Stimulated activated effector memory CD8-positive, alpha-beta T cell treated with anti-CD3 and anti-CD28 coated beads, Interleukin-12 subunit alpha, Interleukin-12 subunit beta, amount 100 ng/mL, for 72 hours (primary cell): Measurements from ENCODE around the gene SLC6A14.

ENCODE experiments used
- ATAC-seq: fragments of 150-1000 bp; cut with Tn5 transposase; 2 replicates; pipeline ENCODE4 v1.10.0; 2021
- DNase-seq, 2 donors: peaks; one replicate each; pipeline ENCODE4 v3.0.0; 2021 to 2022; ENCODE audit warnings: low spot score in 2 of 2
- H3K27ac Mint-ChIP-seq: one replicate; pipeline ENCODE4 v1.8.0; 2022; ENCODE audit warnings: mild to moderate bottlenecking, mixed read lengths
- H3K36me3 Mint-ChIP-seq: one replicate; pipeline ENCODE4 v1.8.0; 2022; ENCODE audit warnings: mild to moderate bottlenecking, mixed read lengths
- H3K4me1 Mint-ChIP-seq: one replicate; pipeline ENCODE4 v1.8.0; 2022; ENCODE audit warnings: mixed read lengths
- H3K4me3 Mint-ChIP-seq: one replicate; pipeline ENCODE4 v1.8.0; 2022; ENCODE audit warnings: mild to moderate bottlenecking, mixed read lengths
- H3K9me3 Mint-ChIP-seq: one replicate; pipeline ENCODE4 v1.8.0; 2022; ENCODE audit warnings: mixed read lengths

SLC6A14 gene, protein sequence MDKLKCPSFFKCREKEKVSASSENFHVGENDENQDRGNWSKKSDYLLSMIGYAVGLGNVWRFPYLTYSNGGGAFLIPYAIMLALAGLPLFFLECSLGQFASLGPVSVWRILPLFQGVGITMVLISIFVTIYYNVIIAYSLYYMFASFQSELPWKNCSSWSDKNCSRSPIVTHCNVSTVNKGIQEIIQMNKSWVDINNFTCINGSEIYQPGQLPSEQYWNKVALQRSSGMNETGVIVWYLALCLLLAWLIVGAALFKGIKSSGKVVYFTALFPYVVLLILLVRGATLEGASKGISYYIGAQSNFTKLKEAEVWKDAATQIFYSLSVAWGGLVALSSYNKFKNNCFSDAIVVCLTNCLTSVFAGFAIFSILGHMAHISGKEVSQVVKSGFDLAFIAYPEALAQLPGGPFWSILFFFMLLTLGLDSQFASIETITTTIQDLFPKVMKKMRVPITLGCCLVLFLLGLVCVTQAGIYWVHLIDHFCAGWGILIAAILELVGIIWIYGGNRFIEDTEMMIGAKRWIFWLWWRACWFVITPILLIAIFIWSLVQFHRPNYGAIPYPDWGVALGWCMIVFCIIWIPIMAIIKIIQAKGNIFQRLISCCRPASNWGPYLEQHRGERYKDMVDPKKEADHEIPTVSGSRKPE

DNA sequence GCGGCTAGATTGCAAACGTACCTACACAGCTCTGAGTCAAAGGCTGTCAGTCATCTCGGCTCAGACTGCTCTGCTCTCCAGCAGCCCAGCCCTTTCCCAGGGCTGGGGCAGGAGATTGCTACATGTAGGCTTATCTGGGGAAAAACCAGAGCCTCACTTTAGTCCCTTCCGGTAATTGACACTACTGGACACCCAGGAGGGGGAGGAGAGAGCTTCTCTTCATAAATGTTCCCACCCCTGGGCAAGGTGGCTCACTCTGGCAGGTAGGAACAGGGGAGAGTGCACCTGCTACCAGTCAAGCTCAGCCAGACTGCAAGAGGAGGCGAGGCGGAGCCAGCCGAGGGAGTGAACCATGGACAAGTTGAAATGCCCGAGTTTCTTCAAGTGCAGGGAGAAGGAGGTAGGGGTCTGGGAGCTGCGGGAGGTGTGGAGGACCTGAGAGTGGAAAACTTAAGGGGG is at the start of gene SLC6A14:
Gene SLC6A14 (plus strand): TSS at position 249 of the 459 bp plus-strand sequence. CDS start 104 bp downstream, at position 353.
- Mint-ChIP-seq H3K4me1 (no peaks in the 10 kb centered on the region), H3K4me3 (no peak within 1 kb of the TSS), H3K36me3 (no peaks in the 10 kb centered on the region), H3K9me3 (peaks cover 9% of the 10 kb centered on the region), H3K27ac (no peak within 1 kb of the TSS)
- DNase-seq, result no peak
- ATAC-seq, result no peak

DNA sequence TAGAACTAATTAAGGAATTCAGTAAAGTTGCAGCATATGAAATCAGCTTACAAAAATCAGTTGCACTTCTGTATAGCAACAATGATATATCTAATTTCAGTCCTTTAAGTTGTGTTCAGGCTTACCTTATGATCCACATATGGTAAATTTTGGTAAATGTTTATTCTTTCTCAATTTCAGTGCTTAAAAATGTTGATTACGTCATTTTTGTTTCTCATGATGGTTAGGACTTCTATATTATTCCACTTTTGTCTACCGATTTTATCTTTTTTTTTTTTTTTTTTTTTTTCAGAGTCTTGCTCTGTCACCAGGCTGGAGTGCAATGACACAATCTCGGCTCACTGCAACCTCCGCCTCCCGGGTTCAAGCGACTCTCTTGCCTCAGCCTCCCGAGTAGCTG is 40.7 kb upstream of the SLC6A14 start:
- Mint-ChIP-seq H3K9me3 (peaks cover 2% of the 10 kb centered on the region), H3K27ac (no peak overlapping the region), H3K4me3 (no peak overlapping the region), H3K4me1 (no peaks in the 10 kb centered on the region), H3K36me3 (no peaks in the 10 kb centered on the region)
- ATAC-seq (no peak), DNase-seq (no peak)

DNA sequence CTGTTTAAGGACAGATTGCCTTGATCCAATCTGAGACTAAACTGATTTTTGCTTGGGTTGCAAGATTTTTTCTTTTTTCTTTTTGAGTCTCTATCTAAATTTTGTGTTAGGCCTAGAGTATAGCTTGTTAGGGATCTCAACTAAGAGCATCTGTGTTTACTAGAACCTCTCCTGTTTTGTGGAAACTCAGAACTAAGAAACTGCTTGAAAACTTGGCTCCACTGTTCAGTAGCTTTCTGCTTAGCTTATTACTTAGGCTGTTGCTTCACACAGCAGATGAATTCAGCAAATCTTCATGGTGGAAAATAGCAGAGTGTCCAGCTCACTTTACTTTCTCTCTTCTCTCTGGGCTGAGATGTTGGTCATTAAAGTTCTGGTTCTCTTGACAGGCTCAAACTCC is 36.7 kb upstream of the SLC6A14 start:
- Mint-ChIP-seq H3K27ac (no peak overlapping the region), H3K4me3 (no peak overlapping the region), H3K9me3 (peaks cover 5% of the 10 kb centered on the region), H3K36me3 (no peaks in the 10 kb centered on the region), H3K4me1 (no peaks in the 10 kb centered on the region)
- DNase-seq (no peak), ATAC-seq (no peak)

DNA sequence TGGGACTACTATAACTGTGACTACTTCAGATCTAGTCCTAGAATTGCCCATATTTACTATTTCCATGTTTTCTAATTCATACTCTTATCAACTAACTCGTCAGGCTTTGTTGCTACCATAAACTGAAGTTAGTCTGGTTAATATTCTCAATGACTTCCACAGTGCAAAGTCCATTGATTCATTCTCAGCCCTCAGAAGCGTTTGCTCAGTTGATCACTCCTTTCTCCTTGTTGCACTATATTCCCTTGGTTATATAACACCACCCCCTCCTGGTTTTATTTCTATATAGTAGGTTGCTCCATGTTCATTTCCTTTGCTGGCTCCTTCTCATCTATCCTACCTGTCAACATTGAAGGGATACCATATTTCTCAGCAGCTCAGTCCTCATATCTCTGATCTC is 27.2 kb upstream of the SLC6A14 start:
- no peak for ATAC-seq
- H3K36me3 Mint-ChIP-seq, result no peaks in the 10 kb centered on the region
- H3K9me3 Mint-ChIP-seq, result peaks cover 6% of the 10 kb centered on the region
- no peak overlapping the region for H3K27ac Mint-ChIP-seq
- no peak for DNase-seq
- no peaks in the 10 kb centered on the region for H3K4me1 Mint-ChIP-seq
- no peak overlapping the region for H3K4me3 Mint-ChIP-seq

DNA sequence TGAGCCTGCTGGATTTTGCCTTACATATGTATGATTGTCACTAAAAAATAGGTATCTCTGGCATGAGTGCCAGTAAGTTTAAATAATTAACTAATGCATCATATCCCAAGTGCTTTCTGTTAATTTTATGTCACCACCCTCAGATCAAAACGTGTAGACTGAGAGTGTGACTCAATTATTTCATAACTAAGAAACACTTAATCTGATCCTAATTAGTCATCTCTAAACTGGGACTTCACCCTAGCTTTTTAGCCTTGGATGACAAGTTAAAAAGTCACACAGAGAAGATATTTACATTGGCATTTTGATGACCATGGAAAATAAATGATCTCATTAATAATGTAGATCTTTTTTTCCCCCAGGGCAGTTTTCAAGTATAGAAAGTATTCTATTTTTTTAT is 23.1 kb upstream of the SLC6A14 start:
- H3K4me3 Mint-ChIP-seq, result no peak overlapping the region
- no peak overlapping the region for H3K27ac Mint-ChIP-seq
- H3K4me1 Mint-ChIP-seq, result no peaks in the 10 kb centered on the region
- DNase-seq (no peak), ATAC-seq (no peak)
- H3K9me3 Mint-ChIP-seq, result no peaks in the 10 kb centered on the region
- H3K36me3 Mint-ChIP-seq, result no peaks in the 10 kb centered on the region

DNA sequence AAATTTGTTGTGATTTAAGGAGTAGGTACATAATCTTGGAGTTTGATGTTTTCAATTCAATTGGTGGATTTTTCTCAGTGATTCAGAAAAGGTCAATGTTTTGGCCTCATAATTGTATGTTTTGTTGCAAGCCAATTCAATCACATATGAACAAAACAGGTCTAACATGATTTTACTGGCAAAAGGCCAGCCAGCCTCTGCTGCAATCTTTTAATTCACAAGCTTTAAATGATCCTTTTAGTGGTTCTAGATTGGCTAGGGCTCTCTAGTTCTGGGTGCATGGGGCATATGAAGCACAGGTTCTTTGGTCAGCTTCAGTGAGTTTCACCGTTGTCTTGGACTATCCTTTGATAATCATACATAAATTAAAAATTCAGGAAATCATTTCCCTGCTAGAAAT is 19.2 kb upstream of the SLC6A14 start:
- no peak for DNase-seq
- H3K4me3 Mint-ChIP-seq, result no peak overlapping the region
- ATAC-seq, result no peak
- H3K36me3 Mint-ChIP-seq, result no peaks in the 10 kb centered on the region
- no peaks in the 10 kb centered on the region for H3K4me1 Mint-ChIP-seq
- H3K9me3 Mint-ChIP-seq, result no peaks in the 10 kb centered on the region
- H3K27ac Mint-ChIP-seq, result no peak overlapping the region

DNA sequence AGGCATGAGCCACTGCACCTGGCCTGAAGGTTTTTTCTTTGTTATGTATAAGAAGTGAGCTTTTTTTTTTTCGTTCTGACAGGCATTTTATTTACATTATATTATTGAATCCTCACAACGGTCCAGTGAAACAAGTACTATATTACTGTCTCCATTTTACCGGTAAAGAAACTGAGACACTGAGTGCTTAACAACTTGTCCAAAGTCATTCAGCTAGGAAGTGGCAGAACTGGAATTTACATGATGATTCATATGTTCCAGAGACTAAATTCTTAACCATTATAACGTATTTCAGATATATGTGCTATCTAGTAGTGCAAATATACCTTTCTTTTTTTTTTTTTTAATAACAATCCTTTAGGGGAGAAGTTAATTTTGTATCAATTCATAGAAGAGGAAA is 18.4 kb upstream of the SLC6A14 start:
- ATAC-seq, result no peak
- Mint-ChIP-seq H3K4me3 (no peak overlapping the region), H3K4me1 (no peaks in the 10 kb centered on the region), H3K36me3 (no peaks in the 10 kb centered on the region), H3K9me3 (no peaks in the 10 kb centered on the region), H3K27ac (no peak overlapping the region)
- DNase-seq, result no peak

DNA sequence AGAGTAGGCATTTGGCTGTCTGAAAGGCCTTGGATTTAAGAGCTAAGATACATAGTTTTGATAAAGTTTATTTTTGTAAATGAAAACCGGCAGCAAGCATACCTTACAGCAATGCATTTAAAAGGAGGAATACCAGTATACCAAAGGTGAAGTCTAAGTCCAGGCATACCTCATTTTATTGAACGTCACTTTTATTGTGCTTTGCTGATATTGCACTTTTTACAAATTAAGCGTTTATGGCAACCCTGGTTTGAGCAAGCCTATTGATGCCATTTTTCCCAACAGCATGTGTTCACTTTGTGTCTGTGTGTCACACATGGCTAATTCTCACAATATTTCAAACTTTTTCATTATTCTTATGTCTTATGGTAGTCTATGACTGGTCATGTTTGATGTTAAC is 8.4 kb upstream of the SLC6A14 start:
- H3K4me3 Mint-ChIP-seq, result no peak overlapping the region
- no peaks in the 10 kb centered on the region for H3K36me3 Mint-ChIP-seq
- ATAC-seq (no peak), DNase-seq (no peak)
- H3K4me1 Mint-ChIP-seq, result no peaks in the 10 kb centered on the region
- peaks cover 9% of the 10 kb centered on the region for H3K9me3 Mint-ChIP-seq
- no peak overlapping the region for H3K27ac Mint-ChIP-seq

DNA sequence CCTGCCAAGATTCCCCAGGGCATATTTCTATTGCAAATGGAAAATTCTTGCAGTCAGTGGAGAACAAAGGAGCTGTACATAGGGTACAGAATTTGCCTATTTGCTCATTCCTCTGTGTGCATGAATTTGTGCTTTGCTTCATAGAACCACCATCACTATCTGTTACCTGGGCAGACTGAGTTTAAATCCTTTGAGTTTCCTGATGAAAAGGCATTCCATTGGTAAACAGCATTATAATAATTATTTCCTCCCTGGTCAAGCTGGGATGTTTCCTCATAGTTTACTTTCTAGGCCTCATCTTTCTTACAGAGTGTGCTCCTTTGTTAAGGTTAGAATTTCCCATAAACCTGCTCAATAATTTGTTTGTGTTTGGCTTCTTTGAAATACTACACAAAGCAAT is 809 bp upstream of the SLC6A14 start:
- no peak for DNase-seq
- no peak overlapping the region for H3K4me3 Mint-ChIP-seq
- ATAC-seq, result no peak
- H3K36me3 Mint-ChIP-seq, result no peaks in the 10 kb centered on the region
- no peak overlapping the region for H3K27ac Mint-ChIP-seq
- no peaks in the 10 kb centered on the region for H3K4me1 Mint-ChIP-seq
- peaks cover 9% of the 10 kb centered on the region for H3K9me3 Mint-ChIP-seq

DNA sequence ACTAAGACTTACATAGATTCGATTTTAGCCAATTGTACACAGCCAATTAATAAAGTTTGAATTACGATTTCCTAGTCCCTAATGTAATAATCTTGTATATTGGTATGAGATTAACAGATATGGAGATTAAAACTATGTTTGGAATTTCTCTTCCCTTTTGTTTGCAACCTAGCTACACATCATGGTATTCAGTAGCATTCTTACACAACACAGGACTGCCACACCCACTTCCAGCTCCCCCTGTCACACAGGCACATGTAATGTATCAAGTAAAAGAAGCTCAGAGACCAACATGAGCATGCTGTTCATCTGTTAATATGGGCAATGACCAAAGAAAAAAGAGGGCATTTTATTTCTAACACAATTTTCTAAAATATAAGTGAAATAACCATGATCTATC is 12.8 kb downstream of the SLC6A14 start:
- H3K9me3 Mint-ChIP-seq, result peaks cover 4% of the 10 kb centered on the region
- no peaks in the 10 kb centered on the region for H3K4me1 Mint-ChIP-seq
- H3K27ac Mint-ChIP-seq, result no peak overlapping the region
- DNase-seq, result no peak
- H3K4me3 Mint-ChIP-seq, result no peak overlapping the region
- ATAC-seq, result no peak
- no peaks in the 10 kb centered on the region for H3K36me3 Mint-ChIP-seq

DNA sequence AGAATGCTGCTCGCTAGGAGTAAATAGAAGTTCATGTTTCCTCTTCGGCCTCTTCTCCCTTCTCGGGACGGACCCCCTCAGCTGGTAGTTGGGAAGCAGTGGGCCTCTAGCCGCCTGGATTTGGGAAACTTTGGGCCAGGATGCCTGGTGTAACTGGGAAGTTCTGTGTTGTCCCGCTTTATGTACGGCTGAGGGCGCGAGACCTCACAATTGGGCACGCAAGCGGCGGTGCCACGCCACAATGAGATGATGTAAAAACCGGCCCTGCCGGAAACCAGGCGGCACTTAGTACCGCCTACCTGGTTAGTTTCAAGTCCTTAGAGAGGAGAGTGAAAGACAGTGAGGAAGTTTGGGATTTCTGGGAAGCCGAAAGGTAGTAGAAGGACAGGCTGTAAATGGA is 26.4 kb downstream of the SLC6A14 start, which contains the start of gene CT83:
Gene CT83 (minus strand): TSS at position 155 of the 400 bp plus-strand sequence. CDS start 120 bp downstream, at position 35.
- H3K9me3 Mint-ChIP-seq, result peaks cover 2% of the 10 kb centered on the region
- ATAC-seq, result no peak

DNA sequence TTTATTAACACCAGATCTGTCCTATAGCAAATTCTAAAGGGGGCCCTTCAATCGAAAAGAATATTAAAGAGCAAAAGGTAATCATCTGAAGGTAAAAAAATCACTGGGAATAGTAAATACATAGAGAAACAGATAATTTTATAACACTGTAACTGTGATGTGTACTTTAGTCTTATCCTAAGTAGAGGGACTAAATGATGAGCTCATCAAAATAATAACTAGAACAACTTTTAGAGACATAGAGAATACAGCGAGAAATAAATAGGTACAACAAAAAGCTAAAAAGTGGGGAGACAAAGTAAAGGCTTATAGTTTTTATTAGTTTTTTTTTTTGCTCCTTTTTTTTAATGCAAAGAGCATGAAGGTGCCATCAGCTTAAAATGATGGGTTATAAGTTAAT is 43.7 kb downstream of the SLC6A14 start:
- no peak overlapping the region for H3K27ac Mint-ChIP-seq
- no peak for DNase-seq
- H3K36me3 Mint-ChIP-seq, result no peaks in the 10 kb centered on the region
- peaks cover 20% of the 10 kb centered on the region for H3K9me3 Mint-ChIP-seq
- no peak overlapping the region for H3K4me3 Mint-ChIP-seq
- no peak for ATAC-seq
- no peaks in the 10 kb centered on the region for H3K4me1 Mint-ChIP-seq

More for the DNA sequence above, 26.4 kb downstream of the SLC6A14 start, which contains the start of gene CT83:
- no peak within 1 kb of the TSS for H3K27ac Mint-ChIP-seq
- DNase-seq, result no peak
- no peaks in the 10 kb centered on the region for H3K4me1 Mint-ChIP-seq
- no peak within 1 kb of the TSS for H3K4me3 Mint-ChIP-seq
- H3K36me3 Mint-ChIP-seq, result no peaks in the 10 kb centered on the region

DNA sequence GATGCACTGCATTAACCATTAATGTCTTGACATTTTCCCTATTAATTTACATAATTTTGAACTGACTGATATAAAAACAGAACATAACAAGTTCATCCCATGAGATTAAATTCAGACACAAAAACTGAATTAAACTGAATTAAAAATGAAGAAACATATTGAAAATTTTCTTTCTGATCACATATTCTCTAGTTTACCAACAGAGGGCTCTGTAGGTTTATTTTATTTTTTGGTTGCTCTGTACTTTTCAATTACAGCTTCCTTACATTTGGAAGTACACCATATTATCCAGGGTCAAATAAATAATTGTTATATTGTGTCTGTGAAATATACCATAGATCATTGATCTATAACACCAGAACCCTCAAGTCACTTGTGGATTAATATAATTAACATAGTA is 53.7 kb downstream of the SLC6A14 start:
- H3K4me1 Mint-ChIP-seq, result no peaks in the 10 kb centered on the region
- H3K9me3 Mint-ChIP-seq, result peaks cover 5% of the 10 kb centered on the region
- H3K27ac Mint-ChIP-seq, result no peak overlapping the region
- DNase-seq, result no peak
- ATAC-seq, result no peak
- H3K4me3 Mint-ChIP-seq, result no peak overlapping the region
- no peaks in the 10 kb centered on the region for H3K36me3 Mint-ChIP-seq

DNA sequence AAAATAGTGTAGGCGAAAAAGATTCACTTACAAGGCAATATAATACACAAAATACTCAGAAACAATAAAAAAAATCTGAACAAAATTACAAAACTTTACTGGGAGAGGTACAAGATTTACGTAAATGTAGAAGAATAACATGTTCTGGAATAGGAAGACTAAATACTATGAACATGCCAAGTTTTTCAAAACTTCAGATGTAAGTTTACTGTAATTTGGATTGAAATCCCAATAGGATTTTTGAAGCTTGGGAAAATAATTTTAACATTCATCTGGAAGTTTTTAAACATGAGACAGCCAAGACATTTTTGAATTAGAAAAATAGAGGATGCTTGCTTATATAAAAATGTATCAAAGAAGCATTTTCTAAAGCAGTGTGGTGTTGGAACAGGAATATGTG is 56.9 kb downstream of the SLC6A14 start:
- no peak overlapping the region for H3K4me3 Mint-ChIP-seq
- ATAC-seq, result no peak

DNA sequence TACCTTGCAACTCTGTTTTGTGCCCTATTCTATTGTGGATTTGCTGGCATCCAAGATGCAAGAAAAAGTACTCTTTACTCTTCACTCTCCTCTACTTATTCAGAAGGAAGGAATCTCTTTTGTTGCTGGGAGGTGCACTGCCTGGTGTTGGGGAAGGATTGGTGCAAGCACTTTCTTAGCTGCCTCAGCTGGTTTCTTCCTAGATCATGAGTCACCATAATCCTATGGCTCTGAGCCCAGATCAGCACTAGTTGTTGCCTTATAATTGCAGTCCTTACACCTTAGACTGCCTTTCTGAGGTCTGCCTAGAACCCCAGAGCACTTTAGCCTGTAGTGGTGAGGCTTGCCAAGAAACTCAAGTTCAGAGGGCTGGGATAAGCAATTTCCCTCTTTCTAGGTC is 63.4 kb downstream of the SLC6A14 start:
- Mint-ChIP-seq H3K4me3 (no peak overlapping the region), H3K27ac (no peak overlapping the region), H3K4me1 (no peaks in the 10 kb centered on the region), H3K9me3 (peaks cover 13% of the 10 kb centered on the region), H3K36me3 (no peaks in the 10 kb centered on the region)
- DNase-seq (no peak), ATAC-seq (no peak)

More for the DNA sequence above, 56.9 kb downstream of the SLC6A14 start:
- Mint-ChIP-seq H3K36me3 (no peaks in the 10 kb centered on the region), H3K4me1 (no peaks in the 10 kb centered on the region), H3K27ac (no peak overlapping the region), H3K9me3 (peaks cover 10% of the 10 kb centered on the region)
- no peak for DNase-seq
